GM18868 (cell line): ENCODE data around the gene SPATA13.
"Not testable (repeated sequence)": the region's sequence is repeated elsewhere in the genome, so short reads cannot be mapped to it uniquely, and the experiment has no call there.

Experiments
- ATAC-seq: cut with Tn5 transposase; IDR thresholded peaks from one replicate; pipeline ENCODE4 v1.9.1; 2021; ENCODE audit warnings: mild to moderate bottlenecking, moderate library complexity; ENCODE audit not compliant: unreplicated experiment

The SPATA13 gene

DNA sequence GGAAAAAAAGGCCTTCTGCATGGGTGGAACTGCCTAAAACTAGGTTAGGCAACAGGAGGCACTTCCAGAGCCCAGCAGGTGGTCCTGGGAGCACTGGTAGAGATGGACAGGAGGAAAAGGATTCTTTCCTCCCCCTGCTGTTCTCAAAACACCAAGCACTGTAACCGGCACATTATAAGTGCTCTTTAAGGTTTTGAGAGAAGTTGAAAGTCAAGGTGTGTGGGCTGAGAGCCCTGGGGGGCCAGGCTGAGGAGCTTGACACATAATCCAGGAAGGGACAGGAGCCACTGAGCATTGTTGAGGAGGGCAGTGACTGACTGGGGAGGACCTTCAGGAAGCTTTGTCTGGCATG, 32.3 kb downstream of the SPATA13 start:
- ATAC-seq: no peak

DNA sequence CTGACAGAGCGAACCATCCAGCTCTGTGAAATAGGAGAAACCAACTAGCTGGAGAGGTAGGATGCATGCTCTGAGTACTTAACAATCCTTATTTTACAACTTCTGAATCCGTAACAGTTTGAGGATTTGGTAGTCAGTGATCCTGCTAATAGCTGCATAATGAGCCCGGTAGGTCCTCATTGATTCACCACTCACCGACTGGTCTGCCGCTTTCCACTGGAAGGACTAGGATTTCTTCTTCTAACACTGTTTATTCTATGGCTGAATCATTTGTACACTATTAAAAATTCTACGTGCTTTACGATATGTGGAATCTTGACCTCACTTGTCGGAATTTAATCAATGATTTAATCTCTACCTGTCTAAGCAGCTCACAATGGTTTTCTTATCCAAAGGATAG, 33.9 kb downstream of the SPATA13 start:
- ATAC-seq: no peak

DNA sequence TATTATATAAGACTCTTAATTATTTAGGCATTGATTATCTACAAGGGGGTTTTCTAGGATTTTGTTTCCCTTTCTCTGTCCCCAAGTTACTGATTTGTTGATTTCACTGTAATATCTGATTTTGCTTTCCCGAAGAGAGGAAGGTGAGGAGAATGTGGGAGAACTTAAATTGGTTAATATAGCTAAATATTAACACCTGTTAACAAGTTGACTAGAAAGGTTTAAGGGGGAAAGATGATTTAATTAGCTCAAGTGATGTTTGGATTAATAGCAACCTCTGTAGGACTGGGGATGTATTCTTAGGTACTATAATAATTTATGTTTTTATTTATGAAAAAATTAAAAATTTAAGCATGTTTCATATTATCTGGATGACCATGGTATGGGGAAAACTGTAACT, 35.1 kb downstream of the SPATA13 start:
- no peak for ATAC-seq

DNA sequence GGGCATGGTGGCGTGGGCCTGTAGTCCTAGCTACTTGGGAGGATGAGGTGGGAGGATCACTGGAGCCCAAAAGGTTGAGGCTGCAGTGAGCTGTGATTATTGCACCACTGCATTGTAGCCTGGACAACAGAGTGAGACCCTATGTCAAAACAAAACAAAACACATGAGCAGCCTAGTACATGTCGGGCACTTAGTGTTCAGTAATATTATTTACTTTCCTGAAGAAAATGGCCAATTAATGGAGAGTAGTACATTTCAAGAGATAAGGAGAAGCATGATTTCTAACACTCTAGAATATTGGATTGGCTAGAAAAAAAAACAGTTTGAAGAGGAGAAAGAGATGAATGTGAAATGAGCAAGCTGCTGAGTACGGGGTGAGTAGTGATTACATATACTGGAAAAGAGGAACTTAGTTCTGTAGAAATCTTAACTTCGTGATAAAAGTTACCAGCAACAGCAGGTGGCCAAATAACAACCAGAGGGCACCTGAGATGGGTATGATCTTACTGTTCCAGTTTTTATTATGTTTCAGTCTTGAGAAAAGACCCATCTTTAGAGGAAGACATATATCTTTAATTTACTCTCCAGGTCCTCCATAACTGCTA, 36.2 kb downstream of the SPATA13 start:
- no peak for ATAC-seq

DNA sequence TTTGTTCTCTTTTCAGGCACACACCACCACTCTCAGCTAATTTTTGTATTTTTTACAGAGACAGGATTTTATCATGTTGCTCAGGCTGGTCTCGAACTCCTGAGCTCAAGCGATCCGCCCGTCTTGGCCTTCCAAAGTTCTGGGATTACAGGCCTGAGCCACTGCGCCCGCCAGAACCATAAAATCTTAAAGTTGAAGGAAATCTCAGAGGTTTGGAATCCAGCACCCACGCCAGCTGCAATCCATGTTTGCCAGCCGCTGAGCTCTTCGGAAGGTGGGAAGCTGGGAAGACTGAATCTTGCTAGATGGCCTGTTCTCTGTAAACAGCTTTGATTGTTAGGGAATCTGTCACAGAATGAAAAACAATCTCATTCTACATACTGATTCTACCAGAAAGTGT, 38.5 kb downstream of the SPATA13 start:
- ATAC-seq: no peak

DNA sequence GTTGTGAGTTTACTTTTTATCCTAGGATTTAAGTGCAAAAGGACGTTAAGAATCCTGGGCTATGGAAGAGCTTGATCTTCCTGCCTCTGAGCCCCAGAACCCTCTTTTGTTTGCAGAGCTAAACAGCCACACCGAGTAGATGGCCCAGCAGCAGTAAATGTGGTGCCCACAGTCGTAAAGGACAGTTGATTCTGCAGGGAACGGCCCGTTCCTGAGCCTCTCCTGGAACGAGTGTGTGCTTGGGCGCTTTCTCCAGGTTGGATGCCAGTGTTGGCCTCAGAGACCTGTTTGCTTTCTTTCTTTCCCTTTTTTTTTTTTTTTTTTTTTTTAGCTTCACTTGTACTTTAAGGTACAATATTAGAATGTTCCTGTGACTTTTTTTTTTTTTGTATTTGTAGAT, 41.7 kb downstream of the SPATA13 start:
- no peak for ATAC-seq

DNA sequence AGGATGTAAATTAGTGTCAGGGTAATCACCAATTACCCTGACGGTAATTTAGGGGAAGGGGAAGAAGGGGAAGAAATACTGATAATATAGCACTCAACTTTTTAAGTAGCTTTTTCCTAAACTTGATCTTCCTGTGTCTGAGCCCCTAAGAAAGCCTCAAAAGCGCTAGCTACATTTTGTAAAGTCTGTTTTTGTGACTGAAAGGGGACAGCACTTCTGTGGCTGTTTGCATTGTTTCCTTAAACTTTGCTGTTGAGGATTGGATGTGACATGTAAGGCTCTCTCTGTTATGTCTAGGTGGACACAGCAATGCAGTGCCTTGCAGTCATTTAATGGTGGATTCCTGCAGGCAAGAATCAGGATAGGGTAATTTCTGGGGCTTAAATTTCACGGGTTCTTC, 42.8 kb downstream of the SPATA13 start:
- ATAC-seq: no peak

DNA sequence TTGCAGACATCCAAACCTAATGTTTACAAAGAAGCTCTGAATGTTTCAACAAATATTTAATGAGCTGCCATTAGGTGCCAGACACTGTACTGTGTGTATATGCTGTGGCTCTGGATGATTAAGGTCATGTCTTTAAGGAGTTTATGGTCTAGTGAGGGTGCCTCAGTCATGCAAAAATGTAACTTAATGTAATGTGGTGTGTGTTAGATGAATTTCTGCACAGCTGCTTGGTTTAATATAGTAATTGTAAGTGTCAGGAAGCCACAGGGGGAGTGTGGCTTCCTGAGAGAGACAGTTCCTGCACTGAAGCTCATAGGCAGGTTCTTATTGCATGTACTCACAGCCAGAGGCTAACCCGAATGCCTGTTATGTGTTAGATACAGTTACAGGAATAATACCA, 43.3 kb downstream of the SPATA13 start:
- ATAC-seq: no peak

DNA sequence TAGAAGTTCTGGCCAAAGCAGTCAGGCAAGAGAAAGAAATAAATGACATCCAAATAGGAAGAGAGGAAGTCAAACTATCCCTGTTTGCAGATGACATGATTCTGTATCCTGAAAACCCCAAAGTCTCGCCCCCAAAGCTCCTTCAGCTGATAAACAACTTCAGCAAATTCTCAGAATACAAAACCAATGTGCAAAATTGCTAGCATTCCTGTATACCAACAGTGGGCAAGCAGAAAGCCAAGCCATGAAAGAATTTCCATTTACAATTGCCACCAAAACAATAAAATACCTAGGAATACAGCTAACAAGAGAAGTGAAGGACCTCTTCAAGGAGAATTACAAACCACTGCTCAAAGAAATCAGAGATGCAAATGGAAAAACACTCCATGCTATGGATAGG, 44.6 kb downstream of the SPATA13 start:
- ATAC-seq: not testable (repeated sequence)

DNA sequence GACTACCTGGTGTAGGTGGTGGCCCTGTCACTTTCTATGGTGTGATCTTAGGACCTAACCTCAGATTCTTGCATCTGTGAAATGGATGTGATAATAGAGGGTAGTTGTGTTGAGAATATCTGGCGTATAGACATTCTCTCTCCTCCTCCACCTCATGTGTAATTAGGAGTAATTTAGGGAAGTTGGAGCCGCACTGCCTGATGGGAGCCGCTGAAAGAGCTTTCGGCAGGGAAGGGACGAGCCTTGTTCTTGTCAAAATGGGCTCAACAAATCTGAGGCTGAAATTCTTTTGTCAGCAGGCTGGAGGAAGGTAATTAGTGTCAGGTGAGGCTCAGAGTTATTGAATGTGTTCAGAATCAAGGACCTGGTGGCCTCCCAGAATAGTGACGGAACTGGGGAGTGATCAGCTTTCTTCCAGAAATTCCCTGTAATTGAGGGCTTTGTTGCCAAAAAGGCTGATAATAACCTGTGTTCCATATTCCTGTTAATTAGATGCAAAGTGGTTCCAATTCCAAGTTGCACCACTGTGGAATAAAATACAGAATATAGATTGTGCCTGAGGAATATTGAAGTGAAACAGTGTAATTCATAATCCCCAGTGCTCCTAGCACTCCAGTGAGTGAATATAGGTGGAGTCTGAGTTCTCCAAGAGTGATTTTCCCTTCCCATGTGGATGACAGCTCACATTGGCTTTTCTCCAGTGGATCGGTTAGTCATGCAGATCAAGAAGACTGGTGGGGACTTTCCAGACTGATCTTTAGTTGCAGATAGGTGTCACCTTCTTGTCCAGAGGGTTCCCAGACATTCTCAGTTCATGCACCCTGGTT, 47.5 kb downstream of the SPATA13 start:
- no peak for ATAC-seq

DNA sequence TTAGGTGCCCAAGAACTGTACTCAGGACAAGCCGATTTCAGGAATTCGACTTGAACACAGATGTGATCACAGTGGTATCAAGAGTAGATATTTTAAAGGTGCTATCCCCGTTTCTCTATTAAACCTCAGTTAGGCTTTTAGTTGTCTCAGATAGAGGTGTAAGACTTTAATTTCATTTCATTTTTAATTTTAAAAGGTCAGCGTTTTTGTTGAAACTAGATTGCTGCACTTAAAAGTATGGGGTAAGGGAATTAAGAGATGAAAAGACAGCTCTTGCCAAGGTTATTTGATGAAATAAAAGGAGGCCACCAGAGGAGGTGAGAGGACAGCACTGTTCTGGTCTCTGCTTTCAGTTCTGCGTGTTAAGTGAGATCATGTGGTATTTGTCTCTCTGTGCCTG, 48.6 kb downstream of the SPATA13 start:
- ATAC-seq: no peak

DNA sequence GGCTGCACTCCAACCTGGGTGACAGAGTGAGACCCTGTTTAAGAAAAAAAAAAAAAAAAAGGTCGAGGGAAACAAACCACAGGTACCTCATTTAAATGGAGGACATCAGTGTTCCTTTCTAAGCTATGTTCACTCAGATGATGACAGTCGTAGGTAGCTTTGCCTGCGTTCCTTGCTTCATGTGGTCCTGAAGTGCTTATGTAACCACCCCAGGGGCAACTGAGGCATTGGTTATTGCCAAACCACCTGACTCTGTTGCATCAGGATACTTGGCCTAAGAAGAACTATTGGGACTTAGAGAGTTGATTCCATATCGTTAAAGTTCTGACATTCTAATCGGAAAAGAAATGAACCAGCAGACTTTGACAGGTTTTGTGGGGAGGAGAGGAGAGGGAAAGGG, 51.7 kb downstream of the SPATA13 start:
- ATAC-seq: no peak

DNA sequence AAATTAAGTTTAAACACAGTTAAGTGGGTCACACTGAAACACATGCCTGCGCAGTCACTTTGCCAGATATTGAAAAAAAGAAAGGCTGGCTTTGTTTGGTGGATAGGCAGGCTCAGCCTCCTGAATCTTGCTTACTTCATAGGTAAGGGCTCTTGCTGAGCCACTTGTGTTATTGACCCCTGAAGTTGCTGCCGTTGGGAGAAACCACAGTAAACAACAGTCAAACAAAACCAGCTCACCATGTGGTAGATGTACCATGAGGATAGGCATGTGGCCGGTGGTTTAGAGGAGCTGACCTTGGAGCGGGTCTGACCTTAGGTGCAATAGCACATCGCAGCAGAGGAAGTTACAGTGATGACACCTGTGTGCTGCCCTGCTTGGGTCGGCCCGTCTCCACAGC, 52.2 kb downstream of the SPATA13 start:
- no peak for ATAC-seq

DNA sequence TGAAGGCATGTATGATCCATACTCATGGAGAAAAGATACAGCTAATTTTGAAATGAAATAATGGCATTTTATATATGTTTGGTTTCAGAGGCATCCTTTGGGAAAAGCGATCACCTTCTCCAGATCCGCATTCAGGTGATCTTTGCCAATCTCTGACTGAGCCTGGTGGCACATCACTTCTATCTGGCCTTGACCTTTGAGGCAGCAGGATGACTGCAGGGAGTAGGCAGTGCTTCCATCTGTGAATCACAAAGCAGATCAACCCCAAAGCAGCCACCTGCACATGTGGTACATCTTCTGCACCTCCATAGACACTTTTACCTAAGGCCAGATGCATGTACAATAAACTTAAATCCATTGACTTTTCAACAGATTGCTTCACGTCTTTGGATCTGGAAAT, 53.4 kb downstream of the SPATA13 start:
- no peak for ATAC-seq

DNA sequence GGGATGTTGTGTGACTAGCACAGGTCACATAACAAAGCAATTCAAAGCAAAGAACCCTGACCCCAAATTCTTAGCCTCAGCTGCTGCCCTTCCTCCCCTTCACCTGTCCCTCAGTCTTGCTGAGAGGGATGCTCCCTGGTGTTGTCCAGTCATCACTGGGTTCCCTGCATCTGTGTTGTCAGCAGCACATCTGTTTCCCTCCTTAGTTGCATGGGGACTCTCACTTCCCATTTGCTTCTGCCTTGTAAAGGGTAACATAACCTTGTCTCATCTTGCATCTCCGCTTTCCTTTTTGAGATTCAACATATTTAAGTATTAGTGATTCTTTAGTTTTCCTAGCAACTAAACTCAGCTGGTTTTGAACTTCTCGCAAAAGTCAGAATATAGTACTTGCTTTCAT, 54.0 kb downstream of the SPATA13 start:
- ATAC-seq: peak; percentile 61

DNA sequence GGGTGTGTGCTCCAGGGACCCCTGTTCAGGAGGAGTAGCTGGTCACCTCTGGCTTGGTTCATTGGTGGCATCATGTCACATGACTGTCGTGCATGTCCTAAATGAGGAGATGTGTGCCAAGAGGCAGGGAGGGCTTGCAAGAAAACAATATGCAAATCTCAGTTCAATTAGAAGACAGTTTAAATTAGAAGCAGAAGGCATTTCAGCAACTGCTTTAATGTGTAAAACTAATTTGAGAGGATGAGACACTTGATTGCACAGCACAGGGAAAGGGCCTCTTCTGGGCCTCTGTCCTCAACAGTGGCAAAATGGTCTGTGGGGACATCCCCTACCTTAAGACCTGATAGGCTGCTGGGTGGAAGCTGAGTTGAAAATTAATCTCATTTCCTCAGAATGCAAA, 54.6 kb downstream of the SPATA13 start:
- ATAC-seq: no peak

DNA sequence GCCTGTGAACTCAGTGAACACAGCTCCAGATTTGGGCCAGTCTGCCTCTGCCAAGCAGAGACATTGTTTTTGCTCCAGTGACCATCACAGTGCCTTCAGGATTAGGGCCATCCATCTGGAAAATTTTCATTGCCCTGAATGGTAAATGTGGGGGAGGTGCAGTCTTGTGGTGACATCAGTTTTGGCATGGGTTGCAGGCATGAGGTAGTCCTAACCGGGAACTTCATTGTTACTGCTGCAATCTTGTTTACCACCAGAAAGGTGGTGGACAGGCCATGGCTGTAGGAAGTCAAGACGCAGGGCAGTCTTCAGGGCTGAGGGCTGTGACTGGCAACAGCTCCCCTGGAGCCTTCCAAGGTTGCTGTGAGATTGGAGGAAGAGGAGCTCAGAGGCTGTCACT, 55.2 kb downstream of the SPATA13 start:
- no peak for ATAC-seq

DNA sequence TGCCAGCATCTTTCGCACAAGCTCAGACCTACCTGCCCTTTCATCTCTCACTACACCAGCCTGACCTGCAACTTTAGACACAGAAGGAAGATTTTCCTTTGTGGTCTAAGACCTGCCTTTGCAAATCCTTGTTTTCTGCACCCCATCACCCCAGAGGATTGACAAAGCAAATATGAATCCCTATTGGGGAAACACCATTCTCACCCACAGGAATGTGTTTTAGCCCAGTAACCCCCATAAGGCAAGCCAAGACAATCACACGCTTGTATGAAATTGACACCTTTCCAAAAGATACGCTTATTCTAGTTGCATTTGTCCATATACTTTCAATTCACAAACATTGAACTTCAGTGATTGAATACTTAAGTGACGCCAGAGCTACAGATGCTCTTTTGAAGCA, 55.7 kb downstream of the SPATA13 start:
- no peak for ATAC-seq

DNA sequence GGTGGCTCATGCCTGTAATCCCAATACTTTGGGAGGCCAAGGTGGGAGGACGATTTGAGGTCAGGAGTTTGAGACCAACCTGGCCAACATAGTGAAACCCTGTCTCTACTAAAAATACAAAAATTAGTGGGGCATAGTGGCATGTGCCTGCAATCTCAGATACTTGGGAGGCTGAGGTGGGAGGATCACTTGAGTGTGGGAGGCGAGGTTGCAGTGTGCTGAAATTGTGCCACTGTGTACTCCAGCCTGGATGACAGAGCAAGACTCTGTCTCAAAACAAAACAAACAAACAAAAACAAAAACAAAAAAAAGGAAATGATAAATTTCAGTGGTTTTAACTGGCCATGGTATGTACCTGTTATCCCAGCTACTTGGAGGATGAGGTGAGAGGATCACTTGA, 56.3 kb downstream of the SPATA13 start:
- ATAC-seq: not testable (repeated sequence)

DNA sequence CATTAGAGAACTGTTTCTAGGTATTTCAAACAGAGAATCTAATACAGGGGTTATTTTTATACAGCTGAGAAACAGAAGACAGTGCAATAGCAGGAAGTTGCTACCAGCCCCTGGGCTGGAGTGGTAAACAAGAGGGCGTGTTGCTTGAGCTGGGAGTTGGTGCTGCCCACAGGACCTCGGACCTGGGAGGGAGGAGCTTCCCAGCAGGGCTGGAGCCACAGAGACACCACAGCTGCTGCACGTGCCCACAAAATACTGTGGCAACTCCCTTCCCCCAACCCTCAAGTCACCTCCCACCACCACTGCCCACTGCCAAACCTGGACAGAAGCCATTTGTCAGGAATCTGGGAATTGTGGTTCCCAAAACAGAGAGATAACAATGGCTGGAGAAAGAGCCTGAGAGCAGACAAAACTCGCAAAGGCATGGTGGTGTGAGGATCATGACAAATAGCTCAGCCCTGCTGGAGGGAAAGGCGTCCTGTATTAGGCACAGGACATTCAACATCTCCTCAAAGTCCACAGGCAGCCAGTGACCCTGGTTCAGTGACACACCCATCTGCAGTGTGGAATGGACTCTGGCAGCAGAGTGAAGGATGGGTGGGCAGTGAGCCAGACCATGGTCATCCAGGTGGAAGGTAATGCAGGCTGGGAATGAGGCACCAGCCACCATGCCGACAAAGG, 57.2 kb downstream of the SPATA13 start:
- ATAC-seq: no peak

DNA sequence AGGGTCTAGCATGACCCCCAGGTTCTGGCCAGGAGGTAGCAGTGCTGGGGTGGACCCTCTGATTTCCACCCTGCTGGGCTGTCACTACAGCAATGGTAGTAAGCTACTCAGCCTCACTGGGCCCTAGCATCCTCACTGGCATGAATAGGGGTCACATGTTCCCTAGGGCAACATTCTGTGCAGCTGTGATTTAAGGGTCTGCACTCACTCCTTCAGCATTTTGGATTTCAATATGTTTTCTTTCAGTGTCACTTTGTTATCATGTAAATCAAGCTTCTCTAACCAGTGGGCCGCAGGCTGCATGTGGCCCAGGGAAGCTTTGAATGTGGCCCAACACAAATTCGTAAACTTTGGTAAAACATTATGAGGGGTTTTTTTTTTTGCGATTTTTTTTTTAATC, 57.8 kb downstream of the SPATA13 start:
- ATAC-seq: no peak

DNA sequence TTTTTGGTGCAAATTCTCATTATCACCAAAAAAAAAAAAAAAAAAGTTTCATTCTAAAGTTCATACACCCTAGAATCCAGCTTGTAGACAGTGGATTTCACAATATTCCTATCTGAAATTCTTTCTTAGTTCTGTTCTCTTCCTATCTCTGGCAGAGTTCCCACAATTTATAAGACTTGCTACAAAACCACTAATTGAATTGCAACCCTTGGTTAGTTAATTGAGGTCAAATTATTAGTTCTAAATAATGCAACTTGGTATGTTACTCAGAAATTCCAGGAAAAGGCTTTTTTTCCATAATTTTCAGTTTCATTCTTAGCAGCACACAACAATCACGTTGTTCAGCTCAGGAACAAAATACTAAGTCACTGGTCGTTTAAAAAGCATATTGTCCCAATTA, 58.5 kb downstream of the SPATA13 start:
- no peak for ATAC-seq
